GM12892 (cell line): ENCODE measurements around the gene GABRE.

Experiments
- POLR2A ChIP-seq: IDR thresholded peaks from 2 replicates; pipeline ENCODE4 v1.6.1; 2011; ENCODE audit warnings: low read depth, low read length, control low read depth
- TAF1 ChIP-seq: IDR thresholded peaks from 2 replicates; pipeline ENCODE4 v1.6.1; 2011; ENCODE audit warnings: low read depth, mild to moderate bottlenecking, control low read depth, low read length, borderline replicate concordance

DNA sequence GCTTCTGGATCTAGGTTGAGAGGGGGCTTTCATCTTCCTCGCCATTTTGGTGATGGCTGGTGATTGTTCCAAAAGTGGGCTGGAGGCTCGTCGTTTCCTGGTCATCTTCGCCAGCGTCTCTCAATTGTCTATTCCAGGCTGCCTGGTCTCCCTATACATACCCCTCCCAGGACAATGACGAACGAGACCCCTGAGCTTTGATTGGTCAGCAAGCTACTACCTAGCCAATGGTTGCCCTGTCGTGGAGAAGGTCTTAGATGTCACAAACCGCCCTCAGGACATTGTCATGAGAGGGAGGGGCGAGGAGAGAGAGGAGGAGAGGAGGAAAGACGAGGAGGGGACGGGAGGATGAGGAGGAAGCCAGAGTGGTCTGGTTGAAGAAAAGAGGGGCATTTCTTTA is 69.5 kb downstream of the GABRE start:
- TF ChIP-seq POLR2A (no peak), TAF1 (no peak)
